Measurements from ENCODE around the gene CR1. TPM values are rescaled to one million over a fixed set of nuclear protein-coding genes. Genes with fewer than 3 reads are reported as not detected.
"Not testable (repeated sequence)": the region's sequence is repeated elsewhere in the genome, so short reads cannot be mapped to it uniquely, and the experiment has no call there.

The CR1 gene
- total RNA-seq, 1 donor from 2014 or later, result not detected

- Histone ChIP-seq H2AFZ (replicated peaks) (no peak overlapping the region), H4K20me1 (ENCODE audit: low read depth) (no peaks in the 10 kb centered on the region), H3K36me3 (no peaks in the 10 kb centered on the region), H3K4me2 (no peak overlapping the region), H3K79me2 (ENCODE audit: low read depth) (no peaks in the 10 kb centered on the region), H3K9ac (no peak overlapping the region), H3K27me3 (no peaks in the 10 kb centered on the region), H3K4me3 (no peak overlapping the region), H3K4me1 (no peaks in the 10 kb centered on the region), H3K9me3 (ENCODE audit: low read depth) (peaks cover 5% of the 10 kb centered on the region), H3F3A (ENCODE audit: low read depth) (no peaks in the 10 kb centered on the region), H3K27ac (no peak overlapping the region)
- peaks cover 2% of the 10 kb centered on the region for H3K27me3 Mint-ChIP-seq (ENCODE audit: insufficient read depth, low read depth)
- TF ChIP-seq EZH2phosphoT487 (IDR thresholded peaks at IDR 0.05) (no peak), CTCF (IDR thresholded peaks at IDR 0.05) (no peak), EZH2 (IDR thresholded peaks at IDR 0.05) (no peak)
- H3K36me3 Mint-ChIP-seq, result no peaks in the 10 kb centered on the region
- H3K4me3 Mint-ChIP-seq, result no peak overlapping the region
- H3K9me3 Mint-ChIP-seq, result peaks cover 4% of the 10 kb centered on the region
- no peak overlapping the region for H3K27ac Mint-ChIP-seq
- DNase-seq (ENCODE audit: low spot score), result no peak
- no peaks in the 10 kb centered on the region for H3K4me1 Mint-ChIP-seq
Observed at GRCh38 chr1:207519505-207520399, 23.8 kb downstream of the CR1 start.

GRCh38 chr1:207520400-207521345 lies 24.7 kb downstream of the CR1 start:
- not testable (repeated sequence) for H3K36me3 Mint-ChIP-seq; H3K4me1 Mint-ChIP-seq; H3K79me2 ChIP-seq (ENCODE audit: low read depth); H3K4me2 ChIP-seq; H3F3A ChIP-seq (ENCODE audit: low read depth); H3K27me3 ChIP-seq; H3K4me1 ChIP-seq; H3K9ac ChIP-seq; DNase-seq (ENCODE audit: low spot score); H3K4me3 Mint-ChIP-seq; H2AFZ ChIP-seq (replicated peaks); H3K27ac Mint-ChIP-seq; H3K27ac ChIP-seq; H3K9me3 Mint-ChIP-seq; H3K9me3 ChIP-seq (ENCODE audit: low read depth); H3K27me3 Mint-ChIP-seq (ENCODE audit: insufficient read depth, low read depth); H3K4me3 ChIP-seq; H3K36me3 ChIP-seq; H4K20me1 ChIP-seq (ENCODE audit: low read depth)

DNA sequence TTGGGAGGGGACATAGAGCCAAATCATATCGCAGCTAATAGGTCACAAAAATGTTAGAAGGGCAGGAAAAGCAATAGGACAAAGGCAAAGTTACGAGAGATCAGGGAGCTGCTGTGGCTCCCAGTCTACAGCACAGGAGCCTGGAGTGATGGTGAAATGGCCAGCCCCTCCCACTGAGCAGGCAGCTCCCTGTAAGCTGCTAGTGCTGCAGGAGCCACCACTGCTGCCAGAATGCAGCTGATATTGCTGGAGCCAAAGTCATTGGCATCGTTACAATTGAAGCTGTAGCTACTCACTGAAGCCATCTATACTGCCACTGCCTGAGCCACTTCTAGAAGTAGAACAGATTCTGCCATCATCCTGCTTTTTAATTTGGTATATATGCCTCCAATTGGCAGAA lies 29.3 kb downstream of the CR1 start:
- not testable (repeated sequence) for H3K4me1 Mint-ChIP-seq; DNase-seq (ENCODE audit: low spot score); H3K27ac Mint-ChIP-seq; H2AFZ ChIP-seq (replicated peaks); H3K79me2 ChIP-seq (ENCODE audit: low read depth); H3K4me2 ChIP-seq; H3K27me3 Mint-ChIP-seq (ENCODE audit: insufficient read depth, low read depth); H3K9me3 Mint-ChIP-seq; H3K27me3 ChIP-seq; H3K9me3 ChIP-seq (ENCODE audit: low read depth); H3K36me3 Mint-ChIP-seq; H3K27ac ChIP-seq; H3K4me1 ChIP-seq; H3K4me3 ChIP-seq; H3F3A ChIP-seq (ENCODE audit: low read depth); H4K20me1 ChIP-seq (ENCODE audit: low read depth); H3K4me3 Mint-ChIP-seq; H3K36me3 ChIP-seq; H3K9ac ChIP-seq

DNA sequence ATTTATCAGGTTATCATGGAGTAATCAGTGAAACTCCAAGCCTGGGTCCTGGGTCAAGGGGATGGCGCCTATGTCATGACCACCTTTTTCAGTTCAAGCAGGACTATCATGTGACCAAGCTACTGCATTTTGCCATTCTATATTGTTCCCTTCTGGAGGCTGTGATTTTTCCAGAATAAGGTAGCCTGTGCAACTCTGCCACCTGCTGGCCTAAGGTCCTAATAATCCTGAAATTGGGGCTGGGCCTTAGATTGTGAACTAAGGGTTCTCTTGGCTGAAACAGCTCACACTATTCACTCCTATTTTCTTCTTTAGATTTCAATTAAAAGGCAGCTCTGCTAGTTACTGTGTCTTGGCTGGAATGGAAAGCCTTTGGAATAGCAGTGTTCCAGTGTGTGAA lies 32.4 kb downstream of the CR1 start:
- H3K27me3 ChIP-seq; H3K4me1 Mint-ChIP-seq; H3K27ac Mint-ChIP-seq; H3K9me3 ChIP-seq (ENCODE audit: low read depth); H2AFZ ChIP-seq (replicated peaks); H3K36me3 Mint-ChIP-seq; H3K36me3 ChIP-seq; H3K9ac ChIP-seq; H3F3A ChIP-seq (ENCODE audit: low read depth); DNase-seq (ENCODE audit: low spot score); H3K27ac ChIP-seq; H3K79me2 ChIP-seq (ENCODE audit: low read depth); H3K4me3 Mint-ChIP-seq; H3K4me3 ChIP-seq; H3K4me2 ChIP-seq; H3K27me3 Mint-ChIP-seq (ENCODE audit: insufficient read depth, low read depth); H3K9me3 Mint-ChIP-seq; H4K20me1 ChIP-seq (ENCODE audit: low read depth); H3K4me1 ChIP-seq: not testable (repeated sequence)

- H3K27me3 Mint-ChIP-seq (ENCODE audit: insufficient read depth, low read depth); H3K36me3 ChIP-seq; H3K27ac Mint-ChIP-seq; DNase-seq (ENCODE audit: low spot score); H3K79me2 ChIP-seq (ENCODE audit: low read depth); H3K9me3 ChIP-seq (ENCODE audit: low read depth); H3F3A ChIP-seq (ENCODE audit: low read depth); H3K9me3 Mint-ChIP-seq; H4K20me1 ChIP-seq (ENCODE audit: low read depth); H3K4me2 ChIP-seq; H3K27ac ChIP-seq; H3K36me3 Mint-ChIP-seq; H3K4me1 Mint-ChIP-seq; H3K4me3 ChIP-seq; H3K9ac ChIP-seq; H3K4me3 Mint-ChIP-seq; H3K4me1 ChIP-seq; H2AFZ ChIP-seq (replicated peaks); H3K27me3 ChIP-seq: not testable (repeated sequence)
Observed at GRCh38 chr1:207536263-207536662, 40.3 kb downstream of the CR1 start.

GRCh38 chr1:207546677-207547357 lies 50.9 kb downstream of the CR1 start:
- H3K27ac ChIP-seq; H3K27me3 Mint-ChIP-seq (ENCODE audit: insufficient read depth, low read depth): not testable (repeated sequence)

More at GRCh38 chr1:207546677-207547357, 50.9 kb downstream of the CR1 start:
- H3K4me3 Mint-ChIP-seq; H3K4me1 ChIP-seq; H4K20me1 ChIP-seq (ENCODE audit: low read depth); H3F3A ChIP-seq (ENCODE audit: low read depth); H3K79me2 ChIP-seq (ENCODE audit: low read depth); H3K4me3 ChIP-seq; H3K9ac ChIP-seq; H3K36me3 Mint-ChIP-seq; H3K4me2 ChIP-seq; H3K36me3 ChIP-seq; H3K9me3 Mint-ChIP-seq; H3K9me3 ChIP-seq (ENCODE audit: low read depth); H3K27me3 ChIP-seq; H3K27ac Mint-ChIP-seq; H2AFZ ChIP-seq (replicated peaks); H3K4me1 Mint-ChIP-seq; DNase-seq (ENCODE audit: low spot score): not testable (repeated sequence)

All from neural progenitor cell (in vitro differentiated cells).